Measurements from ENCODE around the gene MTCL1.

DNA sequence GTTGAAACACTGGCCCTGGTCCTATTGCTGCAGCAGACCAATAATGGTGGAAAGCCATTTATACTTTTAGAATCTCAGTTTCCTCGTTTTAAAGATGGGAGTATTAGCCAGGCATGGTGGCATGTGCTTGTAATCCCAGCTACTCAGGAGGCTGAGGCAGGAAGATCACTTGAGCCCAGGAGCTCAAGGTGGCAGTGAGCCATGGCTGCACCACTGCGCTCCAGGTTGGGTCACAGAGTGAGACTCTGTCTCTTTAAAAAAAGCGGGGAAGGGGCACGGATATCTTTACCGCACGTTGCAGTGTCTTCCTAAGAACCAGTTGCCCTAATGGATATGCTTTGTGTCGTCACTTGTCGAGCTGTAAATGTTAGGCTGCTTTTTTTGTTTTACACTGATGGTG lies 8.3 kb downstream of the MTCL1 start:
- TF ChIP-seq, protein P1, sequence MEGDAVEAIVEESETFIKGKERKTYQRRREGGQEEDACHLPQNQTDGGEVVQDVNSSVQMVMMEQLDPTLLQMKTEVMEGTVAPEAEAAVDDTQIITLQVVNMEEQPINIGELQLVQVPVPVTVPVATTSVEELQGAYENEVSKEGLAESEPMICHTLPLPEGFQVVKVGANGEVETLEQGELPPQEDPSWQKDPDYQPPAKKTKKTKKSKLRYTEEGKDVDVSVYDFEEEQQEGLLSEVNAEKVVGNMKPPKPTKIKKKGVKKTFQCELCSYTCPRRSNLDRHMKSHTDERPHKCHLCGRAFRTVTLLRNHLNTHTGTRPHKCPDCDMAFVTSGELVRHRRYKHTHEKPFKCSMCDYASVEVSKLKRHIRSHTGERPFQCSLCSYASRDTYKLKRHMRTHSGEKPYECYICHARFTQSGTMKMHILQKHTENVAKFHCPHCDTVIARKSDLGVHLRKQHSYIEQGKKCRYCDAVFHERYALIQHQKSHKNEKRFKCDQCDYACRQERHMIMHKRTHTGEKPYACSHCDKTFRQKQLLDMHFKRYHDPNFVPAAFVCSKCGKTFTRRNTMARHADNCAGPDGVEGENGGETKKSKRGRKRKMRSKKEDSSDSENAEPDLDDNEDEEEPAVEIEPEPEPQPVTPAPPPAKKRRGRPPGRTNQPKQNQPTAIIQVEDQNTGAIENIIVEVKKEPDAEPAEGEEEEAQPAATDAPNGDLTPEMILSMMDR (IDR thresholded peaks at IDR 0.05) = no peak
- no peak for TF ChIP-seq POLR2A (IDR thresholded peaks at IDR 0.05)

Measured in right lobe of liver (tissue), 4 donors.